Measurements from ENCODE around the gene MEPE.

- TF ChIP-seq CTCF (IDR thresholded peaks at IDR 0.05): no peak
- TF ChIP-seq POLR2A (IDR thresholded peaks at IDR 0.05): no peak
Measured at GRCh38 chr4:87805971-87806370, 26.8 kb upstream of the MEPE start.
